Keratinocyte (primary cell): ENCODE results near the gene AADACL2.

Source experiments
- CTCF ChIP-seq, 3 experiments: IDR thresholded peaks in 1 of 3; conservative IDR thresholded peaks in 1 of 3; optimal IDR thresholded peaks in 1 of 3; 2 replicates in 2 of 3; 3 replicates in 1 of 3; pipeline versions ENCODE3 to v1.5.1; 2011; ENCODE audit warnings: low read length in 3 of 3, mild to moderate bottlenecking in 3 of 3, moderate library complexity in 2 of 3, control low read depth in 1 of 3, inconsistent platforms in 1 of 3; ENCODE audit not compliant: insufficient read depth in 2 of 3; ENCODE audit errors: extremely low read depth in 1 of 3
- EZH2 ChIP-seq: IDR thresholded peaks from one replicate; pipeline ENCODE4 v1.6.1; 2012; ENCODE audit warnings: inconsistent platforms, mild to moderate bottlenecking, low read length, moderate library complexity

GRCh38 chr3:151800431-151800830 lies 66.7 kb downstream of the AADACL2 start:
- TF ChIP-seq CTCF (optimal IDR thresholded peaks at IDR 0.05 in 1 of 3, IDR thresholded peaks at IDR 0.05 in 1 of 3, conservative IDR thresholded peaks at IDR 0.05 in 1 of 3; ENCODE audit: extremely low read depth in 1 of 3, insufficient read depth in 2 of 3, low read length in 3 of 3): no peak
- TF ChIP-seq EZH2: no peak
